ENCODE results near the gene DCP2.

Gene DCP2

DNA sequence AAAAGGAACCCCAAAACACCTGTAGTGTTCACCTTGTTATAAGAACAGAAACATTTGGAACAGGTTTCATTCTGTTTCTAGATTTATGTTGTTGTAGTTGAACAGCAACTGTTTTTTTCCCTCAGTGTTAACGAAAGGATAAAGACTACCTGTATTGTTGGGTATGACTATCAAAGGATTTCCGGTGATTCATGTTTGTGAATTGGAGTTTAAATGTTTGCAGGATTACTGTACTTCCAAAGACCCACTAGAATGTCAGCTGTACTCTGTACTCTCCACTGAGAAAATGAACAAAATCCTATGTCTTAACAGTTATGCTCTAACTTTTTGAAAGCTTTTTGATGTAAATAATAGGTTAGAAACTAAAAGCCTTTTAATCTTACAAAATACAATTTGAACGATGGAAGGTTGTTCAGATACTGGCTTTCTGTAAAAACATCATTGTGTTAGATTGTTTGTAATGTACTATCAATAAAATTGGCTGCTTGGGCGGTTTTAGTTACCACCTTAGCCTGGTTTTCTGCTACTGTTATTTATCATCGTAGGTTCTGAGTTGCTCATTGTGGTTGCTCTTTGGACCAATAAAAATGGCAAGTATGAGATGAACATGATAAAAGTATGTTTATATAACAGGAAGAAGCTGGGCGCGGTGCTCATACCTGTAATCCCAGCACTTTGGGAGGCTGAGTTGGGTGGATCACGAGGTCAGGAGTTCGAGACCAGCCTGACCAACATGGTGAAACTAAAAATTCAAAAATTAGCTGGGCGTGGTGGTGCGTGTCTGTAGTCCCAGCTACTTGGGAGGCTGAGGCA is 44.1 kb downstream of the DCP2 start:
- no peak for DNase-seq (ENCODE audit: low read depth in 2 of 2)

DNA sequence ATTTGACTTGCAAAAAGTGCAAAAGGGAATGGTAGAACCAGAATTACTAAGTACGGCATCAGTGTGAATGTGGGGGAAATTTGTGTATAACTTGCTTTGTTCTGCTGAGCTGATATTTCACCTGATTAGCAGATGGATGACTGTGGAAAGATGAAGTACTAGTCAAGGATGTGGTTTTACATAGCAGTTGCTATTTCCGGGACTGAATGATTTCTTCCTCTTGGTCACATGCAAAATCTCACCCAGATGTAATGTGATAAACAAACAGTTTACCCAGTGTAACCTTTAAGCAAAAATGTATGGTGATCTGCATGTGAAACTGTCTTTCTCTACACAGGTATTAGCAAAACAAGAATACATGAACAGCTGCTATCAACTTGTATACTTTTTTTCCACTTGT is 46.1 kb downstream of the DCP2 start:
- DNase-seq (ENCODE audit: low read depth in 2 of 2): no peak

DNA sequence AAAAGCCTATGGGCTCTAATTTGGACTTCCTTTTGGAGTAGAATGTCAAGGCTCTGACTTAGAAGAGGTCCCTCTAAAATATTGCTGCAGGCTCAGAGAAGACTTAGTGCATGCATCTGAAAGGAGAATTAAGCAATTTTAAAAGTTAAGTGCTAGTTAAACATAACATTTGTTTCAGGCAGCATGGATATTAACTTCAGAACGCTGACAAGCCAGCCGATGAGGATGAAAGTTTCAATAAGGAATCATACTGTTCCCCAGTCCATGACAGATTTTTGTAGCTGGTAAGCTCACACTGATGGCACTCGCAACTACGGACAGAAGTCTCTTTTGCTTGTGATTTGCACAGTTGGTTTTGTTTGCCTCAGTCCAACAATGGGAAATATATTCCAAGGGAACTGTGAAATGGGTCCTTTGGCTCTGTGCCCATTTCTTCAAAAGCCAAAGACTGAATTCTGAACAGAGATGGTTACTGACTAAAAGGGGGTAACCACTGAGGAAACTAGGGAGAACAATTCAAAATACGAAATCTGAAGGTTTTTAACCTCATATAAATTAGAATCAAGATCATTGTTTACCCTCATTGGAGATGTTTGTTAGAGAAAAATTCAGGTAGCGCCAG is 47.6 kb downstream of the DCP2 start:
- DNase-seq (ENCODE audit: low read depth in 2 of 2): no peak

DNA sequence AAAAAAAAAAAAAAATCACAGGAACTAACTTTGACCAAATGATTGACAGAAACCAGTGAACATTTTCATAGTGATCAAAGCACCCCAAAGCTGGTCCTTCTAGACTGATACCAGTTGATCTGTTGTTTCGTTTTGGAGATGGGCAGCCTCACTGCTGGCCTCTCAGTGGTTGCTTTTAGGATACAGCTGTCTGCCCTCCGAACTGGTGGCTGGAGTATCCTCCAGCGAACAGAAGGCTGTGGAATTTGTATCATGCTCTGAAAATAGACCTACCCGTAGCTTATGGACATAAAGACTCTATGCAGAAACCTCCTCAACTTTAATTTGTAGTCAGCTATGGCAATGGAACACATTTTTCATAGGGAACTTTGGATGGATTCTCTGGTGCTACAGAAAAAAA is 49.0 kb downstream of the DCP2 start:
- no peak for DNase-seq (ENCODE audit: low read depth in 2 of 2)

DNA sequence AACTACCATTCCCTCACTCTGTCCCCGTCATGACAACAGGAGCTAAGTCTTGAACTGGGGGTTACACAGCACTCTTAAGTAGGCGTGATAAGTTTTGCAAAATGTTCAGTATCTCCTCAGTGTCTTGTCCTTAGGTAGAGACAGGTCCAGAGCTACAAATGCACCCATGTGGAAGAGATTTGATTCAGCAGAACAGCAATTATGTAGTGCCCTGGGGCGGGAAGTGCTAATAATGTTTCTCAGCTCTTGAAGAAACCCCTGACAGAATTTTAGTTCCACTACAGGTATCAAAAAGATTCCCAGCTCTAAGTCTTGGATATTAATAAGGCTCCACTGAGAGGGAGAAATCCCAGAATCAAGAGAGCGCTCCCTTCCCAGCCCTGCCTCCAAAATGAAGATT is 49.6 kb downstream of the DCP2 start:
- DNase-seq (ENCODE audit: low read depth in 2 of 2): no peak

DNA sequence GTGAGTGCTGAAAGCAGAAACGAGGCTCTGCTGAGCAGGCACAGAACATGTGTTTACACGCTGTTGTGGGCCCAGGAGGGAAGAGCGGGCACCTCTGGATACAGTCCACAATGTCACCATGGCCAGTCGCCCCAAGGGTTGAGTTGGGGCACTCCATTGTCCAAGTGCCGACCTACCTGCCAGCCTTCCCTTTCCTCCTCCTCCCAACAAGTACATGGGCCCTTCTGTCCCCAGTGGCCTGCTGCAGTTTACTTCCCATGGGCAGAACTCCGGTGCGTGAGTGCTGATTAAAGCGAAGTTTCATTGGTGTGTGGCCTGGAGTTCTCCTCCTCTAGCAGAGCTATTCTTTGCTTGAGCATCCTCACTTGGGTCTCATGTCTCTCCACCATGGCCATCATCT is 50.4 kb downstream of the DCP2 start:
- DNase-seq (ENCODE audit: low read depth in 2 of 2): no peak

DNA sequence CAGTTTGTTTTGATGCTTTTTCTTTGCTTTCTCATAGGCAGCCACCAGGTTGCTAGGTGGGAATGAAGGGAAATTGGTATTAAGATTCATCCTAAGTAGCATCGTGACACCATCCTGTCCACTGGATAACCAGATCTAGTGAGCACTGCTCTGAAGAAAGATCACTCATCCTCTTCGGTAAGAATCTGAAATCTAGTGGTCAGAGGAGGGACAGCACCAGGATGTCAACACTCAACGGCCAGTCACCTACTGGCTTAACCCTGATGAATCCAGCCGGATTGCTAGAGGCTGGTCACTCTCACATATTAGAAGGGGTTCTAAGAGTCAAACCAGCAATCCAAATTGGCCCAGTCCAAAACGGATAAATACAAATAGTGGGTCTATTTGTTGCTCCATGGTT is 50.8 kb downstream of the DCP2 start:
- DNase-seq (ENCODE audit: low read depth in 2 of 2): no peak

DNA sequence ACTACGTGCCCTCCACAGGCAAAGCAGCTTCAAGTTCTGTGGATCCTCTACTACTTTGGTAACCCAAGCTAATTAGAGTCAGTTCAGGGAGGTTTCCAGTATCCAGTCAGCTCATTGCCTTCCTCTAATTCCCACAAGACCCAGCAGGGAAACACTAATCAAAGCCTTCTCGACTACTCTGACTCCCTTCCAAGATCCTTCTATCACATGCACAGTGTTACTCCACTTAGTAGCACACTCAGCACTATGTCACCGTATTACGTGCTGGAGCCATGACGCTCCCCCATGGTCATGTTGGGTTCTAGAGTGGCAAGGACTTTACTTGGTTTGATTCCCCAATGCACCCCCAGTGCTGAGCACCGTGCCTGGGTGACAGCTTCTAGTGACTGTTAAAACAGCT is 53.0 kb downstream of the DCP2 start:
- no peak for DNase-seq (ENCODE audit: low read depth in 2 of 2)

DNA sequence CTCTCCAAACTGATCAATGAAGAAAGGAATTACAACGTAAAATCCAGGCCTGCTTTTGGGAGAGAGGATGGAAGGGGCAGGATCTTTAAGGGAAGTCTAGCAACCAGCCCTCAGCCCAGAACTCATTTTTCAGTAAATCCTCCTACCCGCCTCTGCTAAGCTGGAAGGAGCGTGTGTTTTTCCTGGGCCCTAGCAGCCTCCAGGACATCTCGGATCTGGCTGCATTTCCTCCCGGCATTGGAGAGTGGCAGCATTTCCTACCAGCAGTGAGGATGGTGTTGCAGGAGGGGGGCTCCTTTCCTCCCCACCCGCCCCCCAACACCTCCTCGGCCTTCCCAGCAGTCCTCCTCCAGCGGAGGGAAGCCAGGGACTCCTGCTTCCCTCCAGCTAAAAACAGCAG is 54.5 kb downstream of the DCP2 start:
- DNase-seq (ENCODE audit: low read depth in 2 of 2): no peak

DNA sequence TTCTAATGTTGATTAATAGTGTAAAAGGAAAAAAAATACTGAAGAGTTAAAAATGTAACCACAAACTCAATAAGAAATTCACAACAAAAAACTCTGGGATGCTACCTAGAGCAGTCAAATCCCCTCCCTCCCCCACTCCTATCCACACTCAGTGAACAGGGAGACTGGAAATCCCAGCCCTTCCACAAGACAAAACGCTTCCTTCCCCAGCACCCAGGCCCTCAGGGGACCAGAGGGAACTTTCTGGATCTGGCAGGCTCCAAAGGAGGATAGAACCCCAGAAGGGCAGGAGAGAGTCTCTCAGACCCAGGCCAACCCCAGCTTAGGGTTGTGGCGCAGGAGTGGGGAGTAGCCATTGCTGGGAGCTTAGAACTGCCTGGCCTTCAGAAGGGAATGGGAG is 55.0 kb downstream of the DCP2 start:
- no peak for DNase-seq (ENCODE audit: low read depth in 2 of 2)

DNA sequence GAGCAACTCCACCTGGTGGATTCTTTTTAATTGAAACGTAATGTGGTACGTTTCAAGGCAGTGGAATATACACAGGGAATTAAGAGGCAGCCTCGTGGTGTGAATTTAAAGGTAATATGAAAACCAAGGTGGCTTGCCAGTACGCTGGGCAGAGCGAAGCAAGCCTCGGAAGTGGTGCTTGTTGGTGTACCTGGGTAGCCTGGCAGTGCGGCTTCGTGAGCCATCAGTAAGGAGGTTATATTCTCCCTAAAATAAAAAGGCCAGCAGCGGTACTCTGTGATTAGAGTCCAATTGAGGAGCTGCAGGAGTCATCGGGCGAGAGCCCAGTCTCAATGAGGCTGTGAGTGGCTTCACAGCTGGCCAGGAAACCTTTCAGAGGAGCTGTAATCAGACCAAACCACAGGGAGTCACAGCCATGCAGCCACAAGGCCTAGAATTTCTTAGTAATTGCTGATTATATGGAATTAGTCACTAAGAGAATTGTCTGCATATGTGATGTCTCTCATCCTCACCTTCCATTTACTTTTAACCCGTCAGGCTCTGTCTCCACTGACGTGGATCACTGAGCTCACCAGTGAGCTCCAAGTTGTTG is 57.7 kb downstream of the DCP2 start:
- DNase-seq (ENCODE audit: low read depth in 2 of 2): no peak

DNA sequence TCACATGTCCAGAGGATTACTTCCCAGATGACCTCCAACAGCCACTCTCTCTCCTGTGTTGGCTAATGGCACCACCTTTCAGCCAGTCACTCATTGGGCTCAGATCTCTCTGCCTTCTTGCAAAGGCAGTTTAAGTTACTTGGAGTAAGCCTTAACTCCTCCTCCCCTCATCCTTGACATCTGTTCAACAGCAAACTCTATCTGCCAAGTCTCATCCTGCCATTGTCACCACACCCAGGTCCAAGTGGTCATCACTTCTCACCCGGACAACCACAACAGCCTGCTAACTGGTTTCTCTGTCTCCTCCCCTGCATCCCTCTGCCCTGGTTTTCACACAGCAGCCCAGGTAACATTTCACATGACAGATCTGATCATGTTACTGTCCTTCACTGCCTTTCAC is 58.5 kb downstream of the DCP2 start:
- DNase-seq (ENCODE audit: low read depth in 2 of 2): no peak

DNA sequence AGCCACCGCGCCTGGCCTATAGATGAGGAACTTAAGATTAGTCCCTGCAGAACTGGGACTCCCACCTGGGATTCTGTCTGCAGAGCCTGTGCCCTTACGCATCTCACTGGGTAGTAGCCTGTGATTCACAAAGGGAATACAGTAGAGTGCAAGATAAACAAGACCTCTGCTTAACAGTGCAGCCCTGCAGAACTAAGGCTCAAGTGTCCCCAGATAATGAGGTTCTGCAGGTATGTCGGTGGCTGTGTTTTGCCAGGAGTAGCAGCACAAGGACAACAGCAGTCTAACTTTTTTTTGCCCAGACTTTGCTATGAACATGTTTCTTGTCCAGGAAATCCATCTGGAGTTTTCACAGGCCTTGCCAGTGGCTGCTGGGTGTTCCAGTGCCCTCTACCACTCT is 59.7 kb downstream of the DCP2 start:
- no peak for DNase-seq (ENCODE audit: low read depth in 2 of 2)

DNA sequence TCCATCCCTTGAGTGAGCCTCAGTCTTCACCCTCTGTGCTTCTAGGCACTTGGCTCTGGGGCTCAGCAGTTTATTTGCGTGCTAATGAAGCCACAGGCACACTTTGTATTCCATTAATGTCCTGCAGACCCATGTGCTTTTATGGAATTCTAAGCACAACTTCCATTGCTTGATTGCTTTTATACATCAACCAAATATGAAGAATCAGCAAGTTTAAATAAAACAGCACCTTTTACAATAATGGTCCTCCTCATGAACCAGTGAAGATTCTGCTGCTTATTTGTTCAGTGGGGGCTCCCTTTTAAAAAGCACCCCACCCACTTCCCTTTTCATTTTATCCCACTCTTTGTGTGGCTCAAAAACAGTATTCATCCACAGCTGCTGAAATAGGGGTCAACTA is 60.2 kb downstream of the DCP2 start:
- no peak for DNase-seq (ENCODE audit: low read depth in 2 of 2)

DNA sequence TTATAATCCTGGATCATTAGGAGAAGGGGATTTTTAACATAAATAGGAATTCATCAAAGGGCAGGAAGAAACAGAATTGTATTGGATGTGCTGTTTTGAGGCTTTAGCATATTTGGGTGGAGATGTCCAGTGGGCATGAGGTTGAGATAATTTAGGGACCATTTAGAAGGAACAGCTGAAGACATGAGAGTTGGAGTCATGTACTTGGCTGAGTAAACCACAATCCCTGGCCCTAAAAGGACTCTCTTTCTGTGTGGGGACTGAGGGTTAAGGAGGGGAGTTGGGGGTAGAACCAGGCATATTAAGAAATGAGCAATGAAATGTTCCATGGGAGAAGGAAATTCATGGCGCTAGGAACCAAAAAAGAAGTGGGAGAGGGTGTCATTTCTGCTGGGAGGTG is 61.5 kb downstream of the DCP2 start:
- DNase-seq (ENCODE audit: low read depth in 2 of 2): no peak

DNA sequence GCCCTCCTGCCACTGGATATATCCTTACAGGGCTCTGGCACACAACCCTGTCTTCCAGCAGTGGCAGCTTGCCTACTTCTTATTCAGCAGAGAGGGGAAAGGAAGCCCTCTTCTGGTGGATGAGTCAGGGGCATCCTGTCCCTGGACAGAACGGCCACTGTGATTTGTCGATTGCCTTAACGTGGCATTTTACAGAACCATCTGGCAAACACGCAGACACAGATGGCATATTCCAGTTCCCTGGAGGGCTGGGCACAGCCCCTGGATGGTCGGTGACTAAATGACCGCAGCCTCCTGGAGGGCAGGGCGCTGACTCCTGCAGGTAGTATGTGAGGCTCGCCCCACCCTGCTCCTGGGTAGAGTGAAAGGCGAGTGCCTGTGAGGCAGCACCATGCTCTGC is 62.1 kb downstream of the DCP2 start:
- DNase-seq (ENCODE audit: low read depth in 2 of 2): no peak

DNA sequence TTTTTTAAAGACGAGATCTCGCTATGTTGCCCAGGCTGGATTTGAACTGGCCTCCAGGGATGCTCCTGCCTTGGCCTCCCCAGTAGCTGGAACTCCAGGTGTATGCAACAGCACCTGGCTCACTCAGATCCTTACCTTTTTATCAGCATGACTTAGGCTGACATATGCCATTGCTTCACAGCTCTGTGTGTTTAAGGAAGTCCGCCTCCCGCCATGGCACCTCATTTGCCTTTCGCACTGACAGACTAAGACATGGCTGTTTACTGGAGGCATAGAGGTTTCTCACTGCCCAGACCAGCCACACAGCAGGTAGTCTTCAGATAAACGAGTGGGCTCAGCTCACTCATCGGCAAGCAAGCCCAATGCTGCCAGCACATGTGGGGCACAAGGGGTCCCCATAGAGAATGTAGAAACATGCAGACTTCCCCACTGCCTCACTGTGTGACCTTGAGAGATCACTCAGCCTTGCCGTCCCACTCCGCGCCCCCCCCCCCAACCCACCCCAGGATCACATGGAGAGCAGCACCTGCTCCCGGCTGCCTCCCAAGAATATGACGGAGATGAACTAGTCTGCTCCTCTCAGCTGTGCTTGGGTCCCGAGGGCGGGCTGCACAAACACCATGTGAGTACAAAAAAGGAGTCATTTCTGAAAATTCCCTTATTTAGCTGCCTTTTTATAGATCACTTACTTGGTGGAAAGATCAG is 62.8 kb downstream of the DCP2 start:
- DNase-seq (ENCODE audit: low read depth in 2 of 2): no peak

DNA sequence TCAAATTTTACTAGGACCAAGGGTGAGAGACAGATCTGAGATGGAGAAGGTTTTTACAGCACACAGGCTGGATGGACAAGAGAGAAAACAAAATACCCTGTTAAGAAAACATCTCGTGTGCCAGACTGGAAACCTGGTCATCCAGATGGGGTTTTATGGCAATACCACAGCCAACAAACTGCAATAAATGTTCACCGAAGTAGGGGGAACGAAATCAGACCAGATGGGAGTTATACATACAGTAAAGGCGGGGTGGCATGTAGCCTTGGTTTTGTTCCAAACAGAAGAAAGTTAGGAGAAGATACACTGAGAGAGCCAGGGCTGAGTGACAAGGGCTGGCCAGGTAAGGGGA is 63.3 kb downstream of the DCP2 start:
- DNase-seq (ENCODE audit: low read depth in 2 of 2): no peak

DNA sequence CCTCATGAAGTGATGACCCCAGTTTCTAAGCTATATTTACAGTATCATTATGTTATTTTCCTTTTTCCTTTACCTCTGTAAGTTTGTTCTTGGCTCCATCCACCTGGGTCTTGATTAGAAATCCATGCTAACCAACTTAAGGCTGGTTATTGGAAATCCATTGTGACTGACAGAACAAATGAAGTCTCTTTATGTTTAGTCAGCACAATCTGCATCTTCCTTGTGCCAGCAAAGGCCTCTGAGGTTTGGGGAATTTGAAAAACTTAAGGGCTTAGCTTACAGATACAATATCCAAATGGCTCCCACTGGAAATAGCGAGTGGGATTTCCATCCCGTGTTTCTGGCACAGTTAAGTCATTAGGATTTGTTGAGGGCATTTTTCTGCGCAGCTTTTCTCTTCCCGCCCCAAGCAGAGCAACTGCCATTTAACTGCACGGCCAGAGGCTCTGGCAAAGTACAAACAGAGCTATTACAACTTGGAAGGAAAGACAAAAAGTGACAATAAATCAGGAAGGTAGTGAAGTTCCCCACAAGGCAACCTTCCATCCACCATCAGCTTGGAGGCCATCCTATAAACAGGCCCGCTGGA is 64.2 kb downstream of the DCP2 start:
- DNase-seq (ENCODE audit: low read depth in 2 of 2): no peak

DNA sequence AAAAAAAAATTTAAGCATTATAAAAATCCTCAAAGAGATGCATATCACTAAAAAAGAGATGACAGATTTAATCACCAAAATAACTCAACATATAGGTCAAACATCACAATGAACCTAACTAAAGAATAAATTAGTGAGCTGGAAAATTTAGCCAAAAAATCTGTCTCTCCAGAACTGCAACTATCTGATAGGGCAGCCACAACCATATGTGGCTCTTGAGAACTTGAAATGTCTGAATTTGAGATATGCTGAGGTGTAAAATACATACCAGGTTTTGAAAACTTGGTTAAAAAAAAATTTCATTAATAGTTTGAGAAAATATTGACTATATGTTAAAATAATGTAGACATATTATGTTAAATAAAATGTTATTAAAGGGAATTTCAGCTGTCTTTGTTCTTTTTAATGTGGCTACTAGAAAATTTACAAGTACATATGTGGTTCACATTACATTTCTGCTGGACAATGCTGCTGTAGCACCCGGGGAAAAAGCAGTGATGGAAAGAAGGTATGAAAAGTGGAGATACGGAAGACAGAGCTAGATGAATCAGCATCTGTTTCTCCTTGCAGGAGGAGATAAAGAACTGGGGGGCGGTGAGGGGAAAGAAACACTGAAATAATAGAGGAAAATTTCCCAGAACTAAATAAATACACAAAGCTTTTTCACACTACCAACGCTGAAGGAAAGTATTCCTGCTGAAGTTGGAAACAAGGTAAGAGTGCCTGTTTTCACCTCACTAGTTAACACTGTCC is 66.1 kb downstream of the DCP2 start:
- DNase-seq (ENCODE audit: low read depth in 2 of 2): no peak

DNA sequence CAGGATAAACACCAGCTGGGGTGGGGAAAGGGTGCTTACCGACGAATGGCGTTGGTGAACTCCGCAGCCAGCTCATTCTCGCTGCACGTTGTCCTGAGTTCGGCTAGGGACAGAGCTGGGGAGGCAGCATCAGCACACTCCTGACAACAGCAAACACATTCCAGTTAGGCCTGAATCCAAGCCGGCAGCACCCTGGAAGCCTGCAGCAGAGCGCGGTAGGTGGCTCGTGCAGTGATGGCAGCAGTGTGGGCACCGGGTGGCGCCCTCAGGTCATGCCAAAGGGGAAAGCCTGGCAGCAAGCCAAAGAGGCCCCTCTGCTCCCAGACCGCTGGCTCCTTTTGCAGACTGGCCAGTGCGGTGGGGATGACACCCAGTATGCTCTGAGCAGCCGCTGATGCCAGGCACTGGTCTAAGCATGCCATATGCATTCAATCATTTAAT is 66.9 kb downstream of the DCP2 start:
- DNase-seq (ENCODE audit: low read depth in 2 of 2): peak; percentile 12 to 16

All from stimulated activated CD4-positive, alpha-beta T cell treated with anti-CD3 and anti-CD28 coated beads, Interleukin-4, amount 100 ng/mL, for 48 hours (primary cell).